ENCODE measurements around the gene EPGN.

EPGN gene

GRCh38 chr4:74287791-74288190 lies 20.5 kb upstream of the EPGN start:
- DNase-seq (ENCODE audit: low spot score) = no peak
- no peak for TF ChIP-seq CTCF (IDR thresholded peaks at IDR 0.05; ENCODE audit: extremely low read depth, missing control alignments)

GRCh38 chr4:74291471-74291870 lies 16.8 kb upstream of the EPGN start:
- no peak for TF ChIP-seq CTCF (IDR thresholded peaks at IDR 0.05; ENCODE audit: extremely low read depth, missing control alignments)
- no peak for DNase-seq (ENCODE audit: low spot score)

- no peak for DNase-seq (ENCODE audit: low spot score)
- TF ChIP-seq CTCF (IDR thresholded peaks at IDR 0.05; ENCODE audit: extremely low read depth, missing control alignments) = no peak
Observed at GRCh38 chr4:74292111-74292870, 16.0 kb upstream of the EPGN start.

GRCh38 chr4:74293558-74293957 lies 14.7 kb upstream of the EPGN start:
- DNase-seq (ENCODE audit: low spot score) = no peak
- no peak for TF ChIP-seq CTCF (IDR thresholded peaks at IDR 0.05; ENCODE audit: extremely low read depth, missing control alignments)

GRCh38 chr4:74294681-74295080 lies 13.6 kb upstream of the EPGN start:
- DNase-seq (ENCODE audit: low spot score) = no peak
- no peak for TF ChIP-seq CTCF (IDR thresholded peaks at IDR 0.05; ENCODE audit: extremely low read depth, missing control alignments)

- DNase-seq (ENCODE audit: low spot score) = no peak
- TF ChIP-seq CTCF (IDR thresholded peaks at IDR 0.05; ENCODE audit: extremely low read depth, missing control alignments) = no peak
Observed at GRCh38 chr4:74297539-74297938, 10.7 kb upstream of the EPGN start.

- TF ChIP-seq CTCF (IDR thresholded peaks at IDR 0.05; ENCODE audit: extremely low read depth, missing control alignments) = no peak
Observed at GRCh38 chr4:74304095-74304625, 4.1 kb upstream of the EPGN start.

More at GRCh38 chr4:74304095-74304625, 4.1 kb upstream of the EPGN start:
- DNase-seq (ENCODE audit: low spot score) = no peak
